Ishikawa (cell line): ENCODE results near the gene FGGY.

Experiments
- CEBPB ChIP-seq: IDR thresholded peaks from 2 replicates; pipeline ENCODE4 v1.6.1; 2012
- CREB1 ChIP-seq: IDR thresholded peaks from 2 replicates; pipeline ENCODE4 v1.6.1; 2012; ENCODE audit warnings: low read depth
- EP300 ChIP-seq: IDR thresholded peaks from 2 replicates; pipeline ENCODE4 v1.6.1; 2012; ENCODE audit warnings: borderline replicate concordance
- FOXM1 ChIP-seq: IDR thresholded peaks from 2 replicates; pipeline ENCODE4 v1.6.1; 2012; ENCODE audit warnings: low read depth, borderline replicate concordance
- TAF1 ChIP-seq: IDR thresholded peaks from 2 replicates; pipeline ENCODE4 v1.6.1; 2012; ENCODE audit warnings: low read depth, mild to moderate bottlenecking
- TEAD4 ChIP-seq: IDR thresholded peaks from 2 replicates; pipeline ENCODE4 v1.6.1; 2012
- YY1 ChIP-seq: IDR thresholded peaks from 2 replicates; pipeline ENCODE4 v1.6.1; 2012; ENCODE audit warnings: low read depth
- TF ChIP-seq, protein P1 (sequence below): IDR thresholded peaks from 2 replicates; pipeline ENCODE4 v1.6.1; 2012; ENCODE audit warnings: low read depth, mild to moderate bottlenecking
- TF ChIP-seq, protein P2 (sequence below): IDR thresholded peaks from 2 replicates; pipeline ENCODE4 v1.6.1; 2012
- TF ChIP-seq, protein P3 (sequence below): IDR thresholded peaks from 2 replicates; pipeline ENCODE4 v1.6.1; 2012

GRCh38 chr1:59730302-59730701 is 433.4 kb downstream of the FGGY start:
- TF ChIP-seq, protein P1, sequence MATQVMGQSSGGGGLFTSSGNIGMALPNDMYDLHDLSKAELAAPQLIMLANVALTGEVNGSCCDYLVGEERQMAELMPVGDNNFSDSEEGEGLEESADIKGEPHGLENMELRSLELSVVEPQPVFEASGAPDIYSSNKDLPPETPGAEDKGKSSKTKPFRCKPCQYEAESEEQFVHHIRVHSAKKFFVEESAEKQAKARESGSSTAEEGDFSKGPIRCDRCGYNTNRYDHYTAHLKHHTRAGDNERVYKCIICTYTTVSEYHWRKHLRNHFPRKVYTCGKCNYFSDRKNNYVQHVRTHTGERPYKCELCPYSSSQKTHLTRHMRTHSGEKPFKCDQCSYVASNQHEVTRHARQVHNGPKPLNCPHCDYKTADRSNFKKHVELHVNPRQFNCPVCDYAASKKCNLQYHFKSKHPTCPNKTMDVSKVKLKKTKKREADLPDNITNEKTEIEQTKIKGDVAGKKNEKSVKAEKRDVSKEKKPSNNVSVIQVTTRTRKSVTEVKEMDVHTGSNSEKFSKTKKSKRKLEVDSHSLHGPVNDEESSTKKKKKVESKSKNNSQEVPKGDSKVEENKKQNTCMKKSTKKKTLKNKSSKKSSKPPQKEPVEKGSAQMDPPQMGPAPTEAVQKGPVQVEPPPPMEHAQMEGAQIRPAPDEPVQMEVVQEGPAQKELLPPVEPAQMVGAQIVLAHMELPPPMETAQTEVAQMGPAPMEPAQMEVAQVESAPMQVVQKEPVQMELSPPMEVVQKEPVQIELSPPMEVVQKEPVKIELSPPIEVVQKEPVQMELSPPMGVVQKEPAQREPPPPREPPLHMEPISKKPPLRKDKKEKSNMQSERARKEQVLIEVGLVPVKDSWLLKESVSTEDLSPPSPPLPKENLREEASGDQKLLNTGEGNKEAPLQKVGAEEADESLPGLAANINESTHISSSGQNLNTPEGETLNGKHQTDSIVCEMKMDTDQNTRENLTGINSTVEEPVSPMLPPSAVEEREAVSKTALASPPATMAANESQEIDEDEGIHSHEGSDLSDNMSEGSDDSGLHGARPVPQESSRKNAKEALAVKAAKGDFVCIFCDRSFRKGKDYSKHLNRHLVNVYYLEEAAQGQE, result no peak
- no peak for TF ChIP-seq CEBPB
- TF ChIP-seq EP300, result no peak
- TF ChIP-seq, protein P2, sequence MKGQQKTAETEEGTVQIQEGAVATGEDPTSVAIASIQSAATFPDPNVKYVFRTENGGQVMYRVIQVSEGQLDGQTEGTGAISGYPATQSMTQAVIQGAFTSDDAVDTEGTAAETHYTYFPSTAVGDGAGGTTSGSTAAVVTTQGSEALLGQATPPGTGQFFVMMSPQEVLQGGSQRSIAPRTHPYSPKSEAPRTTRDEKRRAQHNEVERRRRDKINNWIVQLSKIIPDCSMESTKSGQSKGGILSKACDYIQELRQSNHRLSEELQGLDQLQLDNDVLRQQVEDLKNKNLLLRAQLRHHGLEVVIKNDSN, result no peak
- no peak for TF ChIP-seq YY1
- no peak for TF ChIP-seq TAF1
- no peak for TF ChIP-seq CREB1
- no peak for TF ChIP-seq FOXM1
- TF ChIP-seq, protein P3, sequence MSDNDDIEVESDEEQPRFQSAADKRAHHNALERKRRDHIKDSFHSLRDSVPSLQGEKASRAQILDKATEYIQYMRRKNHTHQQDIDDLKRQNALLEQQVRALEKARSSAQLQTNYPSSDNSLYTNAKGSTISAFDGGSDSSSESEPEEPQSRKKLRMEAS, result no peak
- TF ChIP-seq TEAD4, result no peak
